ENCODE data around the gene ITGAE. TPM values are rescaled to one million over a fixed set of nuclear protein-coding genes. Genes with fewer than 3 reads are reported as not detected.

Gene ITGAE
- total RNA-seq, 4 donors from 2014 or later, result 5.7 to 40.5 (median 26.9) TPM

GRCh38 chr17:3804503-3804931 is 3.5 kb upstream of the ITGAE start:
- H3K4me1 ChIP-seq, result peaks cover 0 to 25% (median 18%) of the 10 kb centered on the region in 3 donors
- TF ChIP-seq POLR2A (IDR thresholded peaks at IDR 0.05) (no peak), CTCF (IDR thresholded peaks at IDR 0.05) (no peak)
- intact Hi-C loops (cut with DNase I), result no loop called here
- H3K36me3 ChIP-seq, result peaks cover 0 to 42% (median 4%) of the 10 kb centered on the region in 3 donors
- WGBS, 2 donors, result 91 to 92% methylated on average over 4 to 5 of the region's 6 CpGs
- H3K27me3 ChIP-seq, result no peaks in the 10 kb centered on the region
- no peak overlapping the region for H3K27ac ChIP-seq
- no peak for DNase-seq
- no peaks in the 10 kb centered on the region for H3K9me3 ChIP-seq
- H3K4me3 ChIP-seq, result no peak overlapping the region

DNA sequence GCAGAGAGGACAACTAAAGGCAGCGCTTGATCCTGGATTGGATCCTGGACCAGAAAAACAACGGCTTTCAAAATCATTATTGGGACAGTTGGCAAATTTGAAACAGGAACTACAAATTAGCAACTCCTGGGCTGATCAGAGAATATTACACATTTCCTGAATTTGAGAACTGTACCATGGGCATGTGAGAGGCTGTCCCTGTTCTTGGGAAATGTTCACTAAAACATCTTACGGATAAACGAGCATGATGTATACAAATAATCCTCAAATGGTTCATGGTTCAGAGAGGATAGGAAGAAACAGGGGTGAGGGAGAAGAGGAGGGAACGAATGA is 2.3 kb upstream of the ITGAE start:
- Histone ChIP-seq H3K9me3 (no peaks in the 10 kb centered on the region), H3K4me1 (peaks cover 0 to 25% (median 18%) of the 10 kb centered on the region in 3 donors), H3K27ac (peak overlapping the region in 3 of 4 donors; percentile 75 to 93 (median 86)), H3K36me3 (peaks cover 0 to 30% (median under 1%) of the 10 kb centered on the region in 3 donors), H3K27me3 (no peaks in the 10 kb centered on the region), H3K4me3 (no peak overlapping the region)
- WGBS, 2 donors, result 68 to 69% methylated on average over 5 of the region's 5 CpGs
- TF ChIP-seq POLR2A (IDR thresholded peaks at IDR 0.05), result no peak
- TF ChIP-seq CTCF (IDR thresholded peaks at IDR 0.05), result no peak
- intact Hi-C loops (cut with DNase I), result no loop called here
- DNase-seq, result no peak

DNA sequence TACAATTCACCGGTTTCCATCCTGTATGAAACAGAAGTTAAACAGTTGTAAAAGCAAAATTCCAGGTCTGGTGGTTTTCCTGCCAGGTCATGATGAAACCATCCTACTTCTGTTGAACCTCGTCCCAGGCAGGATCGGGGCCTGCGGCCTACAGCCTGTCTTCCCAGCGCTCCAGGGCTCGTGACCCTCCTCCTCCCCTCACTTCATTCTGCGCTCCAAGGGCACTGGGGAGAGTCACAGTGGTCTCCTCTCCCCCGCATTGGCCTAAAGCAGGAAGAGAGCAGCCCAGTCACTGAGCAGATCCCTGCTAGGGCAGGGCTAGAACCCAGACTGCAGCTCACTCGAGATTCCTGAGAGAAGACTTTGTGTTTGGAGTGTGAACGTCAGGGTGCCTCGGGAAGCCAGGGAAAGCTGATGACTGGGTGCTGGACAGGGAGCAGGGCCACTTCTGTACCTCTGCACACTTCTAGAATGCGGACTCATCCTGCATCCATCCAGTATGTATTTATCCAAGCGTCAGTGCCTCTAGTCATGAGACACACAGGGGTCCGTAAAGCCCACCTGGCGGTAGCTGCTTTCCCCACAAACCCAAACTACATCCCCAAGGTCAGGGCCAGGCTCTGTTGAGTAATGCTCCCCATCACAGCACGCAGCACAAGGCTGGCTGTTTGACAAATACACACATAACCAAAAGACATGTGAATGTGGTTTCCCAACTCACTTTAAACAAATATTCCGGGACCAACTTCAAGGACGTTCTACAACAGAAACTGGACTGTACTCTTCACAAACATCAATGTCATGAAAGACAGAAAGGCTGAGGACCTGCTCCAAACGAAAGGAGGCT is 1.7 kb upstream of the ITGAE start:
- Histone ChIP-seq H3K4me1 (peaks cover 0 to 25% (median 18%) of the 10 kb centered on the region in 3 donors), H3K27me3 (no peaks in the 10 kb centered on the region), H3K9me3 (no peaks in the 10 kb centered on the region), H3K4me3 (no peak overlapping the region), H3K36me3 (peaks cover 0 to 24% (median 0%) of the 10 kb centered on the region in 3 donors), H3K27ac (peak overlapping the region; percentile 59 to 93 (median 80))
- WGBS, 2 donors, result 64 to 76% methylated on average over 12 to 14 of the region's 19 CpGs
- intact Hi-C loops (cut with DNase I), result no loop called here
- TF ChIP-seq CTCF (IDR thresholded peaks at IDR 0.05), result no peak
- no peak for TF ChIP-seq POLR2A (IDR thresholded peaks at IDR 0.05)
- no peak for DNase-seq

DNA sequence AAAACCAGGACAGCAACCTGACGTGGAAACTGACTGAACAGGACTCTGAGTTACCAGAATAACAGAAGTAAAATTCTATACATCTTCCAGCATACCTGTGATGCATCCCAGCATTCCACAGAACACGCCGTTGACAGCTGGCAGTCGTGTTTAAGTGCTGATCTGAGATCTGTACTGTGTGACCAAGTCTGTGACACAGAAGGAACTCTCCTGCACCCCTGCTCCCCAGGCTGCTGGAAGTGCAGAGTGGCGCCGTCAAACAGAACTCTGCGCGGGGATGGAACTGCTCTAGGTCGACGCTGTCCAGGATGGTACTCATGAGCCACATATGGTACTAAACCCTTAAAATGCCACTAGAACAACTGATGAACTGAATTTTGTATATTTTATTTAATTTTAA is 804 bp upstream of the ITGAE start:
- intact Hi-C loops (cut with DNase I), result no loop called here
- WGBS, 2 donors, result 93% methylated on average over 10 of the region's 10 CpGs
- Histone ChIP-seq H3K27ac (peak overlapping the region; percentile 59 to 93 (median 80)), H3K4me3 (no peak overlapping the region), H3K36me3 (peaks cover 0 to 15% (median 0%) of the 10 kb centered on the region in 3 donors), H3K4me1 (peaks cover 0 to 25% (median 18%) of the 10 kb centered on the region in 3 donors), H3K27me3 (no peaks in the 10 kb centered on the region), H3K9me3 (no peaks in the 10 kb centered on the region)
- DNase-seq, result no peak
- TF ChIP-seq CTCF (IDR thresholded peaks at IDR 0.05) (no peak), POLR2A (IDR thresholded peaks at IDR 0.05) (no peak)

DNA sequence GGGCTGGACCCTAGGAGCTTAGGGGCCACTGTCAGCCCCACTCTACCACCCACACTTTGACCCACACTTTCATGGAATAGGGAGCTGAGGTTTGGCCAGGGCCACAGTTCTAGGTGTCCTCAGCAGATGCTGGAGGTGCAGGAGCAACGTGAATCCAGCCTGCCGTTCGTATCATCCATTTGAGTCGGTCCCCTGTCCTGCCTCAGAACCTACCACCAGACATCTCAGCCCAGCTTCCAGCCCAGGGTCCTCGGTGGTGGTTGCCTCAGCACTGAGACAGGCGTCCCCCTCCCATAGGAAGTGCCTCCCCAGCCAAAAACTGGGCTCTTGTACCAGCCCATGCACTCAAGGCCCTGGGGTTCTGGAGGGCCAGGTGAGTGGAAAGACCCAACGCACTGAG is 359 bp upstream of the ITGAE start:
- Histone ChIP-seq H3K9me3 (no peaks in the 10 kb centered on the region), H3K4me1 (peaks cover 0 to 25% (median 18%) of the 10 kb centered on the region in 3 donors), H3K27ac (peak overlapping the region in 1 of 4 donors; percentile 86), H3K27me3 (no peaks in the 10 kb centered on the region), H3K36me3 (peaks cover 0 to 11% (median 0%) of the 10 kb centered on the region in 3 donors), H3K4me3 (no peak overlapping the region)
- no peak for DNase-seq
- 100% methylated on average over 2 of the region's 7 CpGs; no CpG with 5 or more reads in 1 of the 2 donors for WGBS, 2 donors
- intact Hi-C loops (cut with DNase I), result no loop called here
- TF ChIP-seq CTCF (IDR thresholded peaks at IDR 0.05) (no peak), POLR2A (IDR thresholded peaks at IDR 0.05) (no peak)
